Stimulated activated CD4-positive, alpha-beta T cell treated with anti-CD3 and anti-CD28 coated beads, Interleukin-1b, Interleukin-23, amount 100 ng/mL, for 4 hours (primary cell): ENCODE data around the gene PHKB.
"Not testable (repeated sequence)": the region's sequence is repeated elsewhere in the genome, so short reads cannot be mapped to it uniquely, and the experiment has no call there.

Source experiments
- DNase-seq, 2 donors: peaks; one replicate each; pipeline ENCODE4 v3.0.0-alpha.2; 2020; ENCODE audit warnings: low read depth in 2 of 2

Gene PHKB

GRCh38 chr16:47460711-47461597, at the start of gene PHKB, which contains the start of gene ITFG1:
Gene PHKB (plus strand): TSS chr16:47461331. CDS start chr16:47461351, 20 bp downstream.
Gene ITFG1 (minus strand): TSS chr16:47461063. CDS start chr16:47461045, 18 bp downstream.
- peak; percentile 89 to 96 for DNase-seq

GRCh38 chr16:47413041-47413440, 48.1 kb upstream of the PHKB start:
- no peak for DNase-seq

DNA sequence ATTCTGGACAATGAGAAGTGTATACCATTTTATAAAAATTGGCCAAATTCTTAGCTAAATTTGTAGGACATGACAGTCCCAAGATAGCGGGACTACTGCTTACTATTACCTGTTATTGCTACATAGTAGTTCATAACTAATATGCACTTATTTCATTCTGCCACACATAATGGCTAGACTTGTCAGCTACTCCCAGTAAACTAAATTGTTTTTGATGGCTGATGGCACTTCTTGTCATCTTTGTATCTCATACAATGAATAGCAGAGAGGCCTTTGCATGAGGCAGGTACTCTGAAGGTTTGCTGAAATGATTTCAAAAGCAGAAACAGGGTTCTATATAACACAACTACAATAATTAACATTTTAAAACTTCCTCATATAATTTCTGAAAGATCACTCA, 44.3 kb upstream of the PHKB start:
- DNase-seq, result no peak

DNA sequence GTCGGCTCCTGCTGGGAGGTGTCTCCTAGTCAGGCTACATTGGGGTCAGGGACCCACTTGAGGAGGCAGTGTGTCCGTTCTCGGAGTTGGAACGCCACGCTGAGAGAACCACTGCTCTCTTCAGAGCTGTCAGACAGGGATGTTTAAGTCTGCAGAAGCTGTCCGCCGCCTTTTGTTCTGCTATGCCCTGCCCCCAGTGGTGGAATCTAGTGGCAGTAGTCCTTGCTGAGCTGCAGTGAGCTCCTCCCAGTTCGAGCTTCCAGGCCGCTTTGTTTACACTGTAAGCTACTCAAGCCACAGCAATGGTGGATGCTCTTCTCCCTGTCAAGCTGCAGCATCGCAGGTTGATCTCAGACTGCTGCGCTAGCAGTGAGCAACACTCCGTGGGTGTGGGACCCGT, 36.3 kb upstream of the PHKB start:
- DNase-seq, result no peak

DNA sequence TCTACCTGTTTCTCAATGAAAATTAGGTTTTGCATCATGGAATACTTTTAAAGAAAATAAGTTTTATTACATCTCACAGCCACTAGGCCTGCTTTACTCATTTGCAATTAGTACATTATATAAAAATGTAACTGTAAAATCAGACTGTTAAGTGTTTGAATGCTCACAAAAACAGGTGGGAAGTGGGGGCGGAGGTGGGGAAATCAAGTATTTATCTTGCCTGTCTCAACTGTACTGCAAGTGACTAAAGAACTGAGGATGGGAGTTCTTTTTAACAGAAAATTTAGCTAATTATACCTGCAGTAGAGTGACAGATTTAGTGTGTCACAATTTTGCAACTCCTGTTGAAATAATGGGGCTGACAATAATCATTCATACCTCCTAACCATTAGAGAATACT, 34.3 kb upstream of the PHKB start:
- DNase-seq, result no peak

- DNase-seq, result no peak
Observed at GRCh38 chr16:47431960-47432359, 29.2 kb upstream of the PHKB start.

GRCh38 chr16:47434274-47434673, 26.9 kb upstream of the PHKB start:
- DNase-seq, result not testable (repeated sequence)

DNA sequence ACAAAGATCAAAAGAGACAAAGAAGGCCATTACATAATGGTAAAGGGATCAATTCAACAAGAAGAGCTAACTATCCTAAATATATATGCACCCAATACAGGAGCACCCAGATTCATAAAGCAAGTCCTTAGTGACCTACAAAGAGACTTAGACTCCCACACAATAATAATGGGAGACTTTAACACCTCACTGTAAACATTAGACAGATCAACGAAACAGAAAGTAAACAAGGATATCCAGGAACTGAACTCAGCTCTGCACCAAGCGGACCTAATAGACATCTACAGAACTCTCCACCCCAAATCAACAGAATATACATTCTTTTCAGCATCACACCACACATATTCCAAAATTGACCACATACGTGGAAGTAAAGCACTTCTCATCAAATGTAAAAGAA, 21.1 kb upstream of the PHKB start:
- DNase-seq, result not testable (repeated sequence)

GRCh38 chr16:47442884-47443283, 18.2 kb upstream of the PHKB start:
- not testable (repeated sequence) for DNase-seq

- no peak for DNase-seq
Observed at GRCh38 chr16:47446431-47446830, 14.7 kb upstream of the PHKB start.

DNA sequence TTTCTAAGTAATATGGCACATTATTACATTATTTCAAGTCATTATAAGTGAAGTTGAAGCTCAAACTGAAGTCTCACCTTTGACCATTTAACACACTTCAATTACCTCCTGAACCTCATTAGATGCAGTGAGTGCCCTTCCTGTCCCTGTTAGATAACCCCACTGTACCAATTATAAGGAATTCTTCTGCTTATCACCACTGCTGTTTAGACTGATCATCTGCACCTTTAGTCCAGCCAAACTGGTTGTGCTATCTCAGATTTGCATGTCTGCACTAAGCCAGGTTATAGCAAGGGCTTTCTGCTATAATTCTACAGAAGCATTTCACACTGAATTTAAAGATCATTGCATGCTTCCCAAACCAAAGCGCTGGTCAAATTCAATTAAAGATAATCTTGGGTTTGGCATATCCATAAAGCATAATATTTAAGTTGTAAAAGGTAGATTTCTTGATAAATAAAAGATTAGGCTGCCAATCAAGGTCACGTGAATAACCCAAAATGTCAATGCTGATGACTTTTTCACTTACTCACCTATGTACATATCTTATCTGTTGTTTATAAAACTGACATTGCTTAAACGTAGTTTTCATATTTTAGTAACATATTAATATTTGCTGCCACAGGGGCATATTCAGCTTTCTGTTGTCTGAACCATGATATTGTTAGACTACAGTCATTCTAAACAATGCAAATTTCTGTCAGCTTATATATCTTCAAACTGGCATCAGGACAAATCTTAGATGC, 12.1 kb upstream of the PHKB start:
- no peak for DNase-seq

- DNase-seq, result no peak
Observed at GRCh38 chr16:47449788-47450187, 11.3 kb upstream of the PHKB start.

DNA sequence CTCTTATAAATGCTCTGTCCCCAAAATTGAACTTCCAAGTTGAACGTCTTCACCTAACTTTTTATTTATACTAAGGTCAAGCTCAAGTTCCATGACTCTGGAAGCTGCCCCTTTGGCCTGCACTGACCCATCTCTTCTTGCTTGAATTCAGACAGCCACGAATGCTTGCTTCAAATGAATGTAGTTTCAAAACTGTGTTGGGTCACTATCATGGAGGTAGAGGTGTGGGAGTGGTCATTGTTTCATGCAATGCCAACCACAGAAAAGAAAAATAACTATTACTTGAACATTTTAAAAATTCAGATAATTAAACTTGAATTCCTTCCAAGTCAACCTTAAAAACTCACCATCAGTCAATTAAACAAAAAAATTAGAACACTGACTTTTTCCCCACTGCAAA, 2.8 kb upstream of the PHKB start:
- no peak for DNase-seq

GRCh38 chr16:47459603-47460002, 1.5 kb upstream of the PHKB start:
- no peak for DNase-seq

DNA sequence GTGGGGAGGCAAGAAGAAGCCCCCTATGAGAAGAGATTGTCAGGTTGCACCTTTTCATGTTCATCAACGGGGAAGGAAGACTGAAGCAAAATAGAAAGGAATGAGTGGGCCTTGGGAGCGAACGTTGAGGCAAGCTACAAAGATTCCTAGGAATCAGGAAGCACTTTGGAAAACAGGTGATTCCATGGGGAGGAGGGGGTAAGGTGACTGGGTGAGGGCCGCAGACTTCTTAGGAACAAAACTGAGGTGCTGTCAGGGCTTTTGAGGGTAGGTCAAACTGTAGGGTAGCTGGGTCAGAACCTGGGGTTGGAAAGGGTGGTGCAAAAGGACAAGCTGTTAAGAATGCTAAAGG, 796 bp upstream of the PHKB start:
- no peak for DNase-seq

DNA sequence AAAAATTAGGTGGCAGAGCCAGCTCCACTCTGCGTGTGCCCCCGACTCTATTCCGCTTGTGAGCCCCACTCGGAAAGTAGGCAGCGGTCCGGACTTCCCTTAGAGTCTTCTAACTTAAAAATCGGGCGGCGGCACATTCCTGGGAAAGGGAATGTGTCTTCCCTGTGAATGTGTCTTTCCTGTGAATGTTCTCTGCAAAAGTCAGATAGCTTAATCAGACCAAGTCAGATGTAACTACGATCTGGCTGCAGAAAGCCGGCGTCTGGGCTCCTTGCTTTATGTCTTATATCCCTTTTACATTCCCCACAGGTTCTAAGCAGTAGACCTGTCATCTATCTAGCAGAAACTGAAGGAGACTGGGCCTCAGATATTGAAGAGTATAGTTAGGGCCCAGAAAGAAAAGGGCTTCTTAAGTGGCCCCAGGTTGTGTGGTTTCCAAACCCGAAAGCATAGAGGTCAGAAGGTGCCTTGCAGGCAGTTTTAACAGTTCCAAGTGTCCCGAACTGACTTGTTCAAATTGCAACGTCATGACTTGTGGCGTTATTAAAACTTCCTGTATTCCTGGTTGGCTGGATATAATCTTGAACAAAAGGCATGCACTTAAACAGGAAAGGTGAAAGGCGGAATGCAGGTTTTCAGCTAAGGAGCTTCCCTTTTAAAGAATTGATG, 601 bp downstream of the PHKB start:
- DNase-seq, result no peak

GRCh38 chr16:47463771-47464624, 2.9 kb downstream of the PHKB start:
- no peak for DNase-seq

GRCh38 chr16:47465919-47466630, 4.9 kb downstream of the PHKB start:
- no peak for DNase-seq

DNA sequence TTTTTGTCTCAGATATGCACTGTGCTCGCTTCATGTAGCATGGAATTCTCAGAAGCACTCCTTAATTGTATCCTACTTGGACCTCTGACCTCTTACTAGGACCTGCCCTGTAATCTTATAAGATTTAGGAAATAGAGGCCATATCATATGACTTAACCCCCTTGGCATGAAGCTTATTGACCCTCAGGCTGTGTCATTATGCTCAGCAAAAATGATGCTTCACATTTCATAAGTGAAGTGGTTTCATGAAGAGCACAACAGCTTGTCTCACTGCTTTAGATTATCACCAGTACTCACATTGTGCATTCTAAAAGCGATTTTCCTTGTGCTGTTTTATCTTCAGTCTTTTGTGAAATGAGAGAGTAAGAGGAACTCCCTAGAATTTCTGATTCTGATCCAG, 6.4 kb downstream of the PHKB start:
- DNase-seq, result no peak

DNA sequence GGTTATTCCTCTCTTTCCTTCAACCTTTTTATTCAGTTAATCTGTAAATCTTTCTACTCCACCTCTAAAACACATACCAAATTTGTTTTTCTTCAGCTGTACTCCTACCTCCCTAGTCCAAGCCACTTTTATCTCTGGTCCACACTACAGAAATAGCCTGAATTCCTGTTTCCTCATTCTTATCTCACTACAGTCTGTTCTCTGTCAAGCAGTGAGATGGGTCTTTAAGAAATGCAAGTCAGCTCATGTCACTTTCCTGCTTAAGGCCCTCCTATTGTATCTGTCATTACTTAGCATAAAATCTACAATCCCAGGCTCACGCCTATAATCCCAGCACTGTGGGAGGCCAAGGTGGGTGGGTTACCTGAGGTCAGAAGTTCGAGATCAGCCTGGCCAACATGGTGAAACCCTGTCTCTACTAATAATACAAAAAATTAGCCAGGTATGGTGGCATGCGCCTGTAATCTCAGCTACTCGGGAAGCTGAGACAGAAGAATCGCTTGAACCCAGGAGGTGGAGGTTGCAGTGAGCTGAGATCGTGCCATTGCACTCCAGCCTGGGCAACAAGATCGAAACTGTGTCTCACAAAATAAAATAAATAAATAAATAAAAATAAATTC, 7.0 kb downstream of the PHKB start:
- not testable (repeated sequence) for DNase-seq
